Nephron (organoid): ENCODE results near the gene SF3B4.

Source experiments
- H3K27ac Mint-ChIP-seq, 3 experiments: 2 replicates each; pipeline ENCODE4 v1.8.0; 2020; ENCODE audit warnings: mixed read lengths in 3 of 3, mild to moderate bottlenecking in 2 of 3, moderate library complexity in 1 of 3
- H3K27me3 Mint-ChIP-seq: 2 replicates; pipeline ENCODE4 v1.8.0; 2021; ENCODE audit warnings: low read depth, mild to moderate bottlenecking, moderate library complexity, mixed read lengths
- H3K36me3 Mint-ChIP-seq: 2 replicates; pipeline ENCODE4 v1.8.0; 2020; ENCODE audit warnings: low read depth, mixed read lengths
- H3K4me1 Mint-ChIP-seq: 2 replicates; pipeline ENCODE4 v1.8.0; 2020; ENCODE audit warnings: mixed read lengths
- H3K4me3 Mint-ChIP-seq, 3 experiments: 2 replicates each; pipeline ENCODE4 v1.8.0; 2020; ENCODE audit warnings: mild to moderate bottlenecking in 3 of 3, mixed read lengths in 3 of 3, moderate library complexity in 2 of 3
- H3K9me3 Mint-ChIP-seq: 2 replicates; pipeline ENCODE4 v1.8.0; 2020; ENCODE audit warnings: mixed read lengths
- CTCF ChIP-seq, 3 experiments: fragments of 200-600 bp; sonication (generic); IDR thresholded peaks; one replicate each; pipeline ENCODE4 v1.5.0; 2021; ENCODE audit warnings: antibody characterized with exemption in 3 of 3; ENCODE audit not compliant: unreplicated experiment in 3 of 3

The SF3B4 gene

GRCh38 chr1:149925751-149926150, 1.9 kb downstream of the SF3B4 start:
- no peak overlapping the region for H3K27ac Mint-ChIP-seq
- TF ChIP-seq CTCF (IDR thresholded peaks at IDR 0.05; ENCODE audit: unreplicated experiment in 3 of 3), result no peak
- H3K4me1 Mint-ChIP-seq, result peaks cover 45% of the 10 kb centered on the region
- no peaks in the 10 kb centered on the region for H3K9me3 Mint-ChIP-seq
- peak overlapping the region; percentile 97 to 98 (median 97) for H3K4me3 Mint-ChIP-seq
- peaks cover 52% of the 10 kb centered on the region for H3K36me3 Mint-ChIP-seq
- no peaks in the 10 kb centered on the region for H3K27me3 Mint-ChIP-seq

DNA sequence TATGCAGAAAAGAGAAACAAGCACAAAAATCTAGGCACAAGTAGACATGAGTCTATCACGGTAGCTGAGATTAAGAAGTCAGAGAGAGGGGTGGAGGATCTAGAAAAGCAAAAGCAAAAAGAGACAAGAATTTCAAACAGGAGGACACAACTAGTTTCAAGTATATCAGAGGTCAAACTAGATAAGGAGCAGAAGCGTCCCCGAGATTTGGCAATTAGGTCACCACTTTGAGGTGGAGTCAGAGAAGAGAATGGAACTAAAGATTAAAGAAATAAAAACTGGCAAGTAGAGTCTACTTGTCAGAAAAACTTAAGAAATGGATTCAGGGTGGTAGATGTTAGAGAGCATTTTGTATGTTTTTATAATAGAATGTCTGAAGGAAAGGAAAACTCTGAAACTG, 2.3 kb downstream of the SF3B4 start:
- Mint-ChIP-seq H3K27ac (peak overlapping the region in 2 of 3 experiments; percentile 19 to 22), H3K4me3 (peak overlapping the region; percentile 97 to 98 (median 97)), H3K36me3 (peaks cover 48% of the 10 kb centered on the region), H3K9me3 (no peaks in the 10 kb centered on the region), H3K4me1 (peaks cover 41% of the 10 kb centered on the region), H3K27me3 (no peaks in the 10 kb centered on the region)
- TF ChIP-seq CTCF (IDR thresholded peaks at IDR 0.05; ENCODE audit: unreplicated experiment in 3 of 3), result no peak

DNA sequence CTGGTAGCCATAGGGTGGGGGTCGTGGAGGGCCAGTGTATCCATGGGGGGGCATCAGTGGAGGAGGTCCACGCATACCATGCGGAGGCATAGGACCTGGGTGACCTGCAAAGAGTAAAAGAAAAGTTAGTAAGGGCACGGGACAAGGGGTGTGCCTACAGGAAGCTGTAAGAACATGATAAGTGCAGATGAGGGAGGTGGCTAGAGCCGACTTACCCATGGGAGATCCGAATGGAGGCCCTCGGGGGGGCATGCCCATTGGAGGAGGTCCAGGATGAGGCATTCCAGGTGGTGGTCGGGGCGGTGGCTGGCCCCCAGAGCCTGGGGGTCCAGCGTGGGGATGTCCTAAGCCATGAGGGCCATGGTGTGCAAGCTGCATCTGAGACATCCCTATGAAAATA, 4.0 kb downstream of the SF3B4 start:
- H3K27me3 Mint-ChIP-seq, result no peaks in the 10 kb centered on the region
- peak overlapping the region in 1 of 3 experiments; percentile 63 for H3K27ac Mint-ChIP-seq
- H3K4me3 Mint-ChIP-seq, result peak overlapping the region; percentile 51 to 77 (median 59)

DNA sequence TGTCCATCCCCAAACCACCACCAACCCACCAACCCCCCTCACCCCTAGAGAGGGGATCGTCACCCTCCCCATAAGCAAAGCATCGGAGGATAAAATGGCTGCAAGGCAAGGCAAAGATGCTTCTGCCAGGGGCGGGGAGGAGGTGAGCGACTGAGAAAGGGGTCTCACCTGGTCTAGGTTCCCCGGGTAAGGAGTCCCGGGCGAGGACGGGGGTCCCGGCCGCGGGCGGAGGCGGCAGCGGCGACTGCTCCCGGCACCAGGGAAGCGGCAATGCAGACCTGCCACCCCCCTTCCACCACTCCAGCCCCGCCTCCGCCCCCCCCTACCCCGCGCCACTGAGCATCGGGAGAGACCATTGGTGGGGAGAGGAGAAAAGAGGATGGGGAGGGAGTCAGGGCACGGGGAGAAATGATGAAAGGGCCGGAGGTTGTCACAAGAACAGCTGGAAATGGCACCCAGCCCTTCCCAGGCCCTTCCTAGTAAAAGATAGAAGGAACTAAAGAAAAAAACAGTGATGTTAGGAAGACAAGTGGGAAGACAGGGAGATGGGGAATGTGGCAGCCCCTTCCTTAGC, 9.9 kb downstream of the SF3B4 start, which contains the start of gene SV2A:
TSS of gene SV2A (minus strand) at position 274 of the 574 bp plus-strand sequence. CDS start 4,004 bp downstream, outside the sequence.
- no peak for TF ChIP-seq CTCF (IDR thresholded peaks at IDR 0.05; ENCODE audit: unreplicated experiment in 3 of 3)
- Mint-ChIP-seq H3K36me3 (peaks cover 20% of the 10 kb centered on the region), H3K4me3 (peak within 1 kb of the TSS; percentile 77 to 93 (median 93)), H3K27ac (peak within 1 kb of the TSS; percentile 21 to 50 (median 45)), H3K4me1 (peaks cover 33% of the 10 kb centered on the region), H3K9me3 (no peaks in the 10 kb centered on the region), H3K27me3 (no peaks in the 10 kb centered on the region)

More for the DNA sequence above, 4.0 kb downstream of the SF3B4 start:
- peaks cover 24% of the 10 kb centered on the region for H3K4me1 Mint-ChIP-seq
- no peaks in the 10 kb centered on the region for H3K9me3 Mint-ChIP-seq
- peaks cover 48% of the 10 kb centered on the region for H3K36me3 Mint-ChIP-seq
- no peak for TF ChIP-seq CTCF (IDR thresholded peaks at IDR 0.05; ENCODE audit: unreplicated experiment in 3 of 3)

GRCh38 chr1:149916898-149917252, 10.7 kb downstream of the SF3B4 start:
- Mint-ChIP-seq H3K27ac (peak overlapping the region in 1 of 3 experiments; percentile 11), H3K36me3 (peaks cover 18% of the 10 kb centered on the region), H3K9me3 (no peaks in the 10 kb centered on the region), H3K4me3 (peak overlapping the region; percentile 77 to 93 (median 93)), H3K27me3 (no peaks in the 10 kb centered on the region), H3K4me1 (peaks cover 33% of the 10 kb centered on the region)
- TF ChIP-seq CTCF (IDR thresholded peaks at IDR 0.05; ENCODE audit: unreplicated experiment in 3 of 3), result no peak
